Spleen (tissue), 11 donors: Measurements from ENCODE around the gene ZFP3. TPM values are rescaled to one million over a fixed set of nuclear protein-coding genes. Genes with fewer than 3 reads are reported as not detected.
A peak's percentile ranks its signal among the peaks of the same experiment; 100 is the strongest.

Experiments used
- DNase-seq: peaks from one replicate; pipeline ENCODE4 v3.0.0-alpha.2; 2020
- H3K27ac ChIP-seq, 8 donors: fragments of 200-600 bp; sonication (generic) in 7 of 8; 1 replicate in 4 of 8; 2 replicates in 4 of 8; pipeline versions ENCODE4 v1.5.0 to v1.8.0; 2016 to 2021; ENCODE audit warnings: inconsistent platforms in 4 of 8, mild to moderate bottlenecking in 4 of 8, moderate library complexity in 1 of 8
- H3K27me3 ChIP-seq, 7 donors: fragments of 200-600 bp; sonication (generic) in 6 of 7; replicated peaks in 1 of 7; 1 replicate in 4 of 7; 2 replicates in 3 of 7; pipeline versions ENCODE4 v1.5.0 to v1.8.0; 2016 to 2021; ENCODE audit warnings: inconsistent platforms in 3 of 7, mild to moderate bottlenecking in 1 of 7
- H3K36me3 ChIP-seq, 6 donors: fragments of 200-600 bp; sonication (generic) in 5 of 6; 1 replicate in 4 of 6; 2 replicates in 2 of 6; pipeline versions ENCODE4 v1.5.0 to v1.8.0; 2016 to 2021; ENCODE audit warnings: inconsistent platforms in 2 of 6
- H3K4me1 ChIP-seq, 6 donors: fragments of 200-600 bp; sonication (generic) in 5 of 6; 1 replicate in 3 of 6; 2 replicates in 3 of 6; pipeline versions ENCODE4 v1.5.0 to v1.8.0; 2016 to 2021; ENCODE audit warnings: inconsistent platforms in 3 of 6
- H3K4me3 ChIP-seq, 8 donors: fragments of 200-600 bp; sonication (generic) in 7 of 8; 1 replicate in 4 of 8; 2 replicates in 4 of 8; pipeline versions ENCODE4 v1.5.0 to v1.8.0; 2016 to 2021; ENCODE audit warnings: inconsistent platforms in 4 of 8, mild to moderate bottlenecking in 4 of 8, moderate library complexity in 2 of 8
- H3K9me3 ChIP-seq, 8 donors: fragments of 200-600 bp; sonication (generic) in 7 of 8; 1 replicate in 4 of 8; 2 replicates in 4 of 8; pipeline versions ENCODE4 v1.5.0 to v1.8.0; 2016 to 2021; ENCODE audit warnings: inconsistent platforms in 4 of 8
- POLR2A ChIP-seq, 3 donors: fragments of 450-650 bp; IDR thresholded peaks; one replicate each; pipeline ENCODE4 v1.5.1; 2017; ENCODE audit warnings: antibody characterized with exemption in 3 of 3, mild to moderate bottlenecking in 1 of 3
- POLR2AphosphoS5 ChIP-seq, 3 donors: sonication (generic); formaldehyde crosslinking; IDR thresholded peaks; one replicate each; pipeline ENCODE4 v1.5.1; 2017; ENCODE audit warnings: antibody characterized with exemption in 3 of 3
- WGBS, 5 donors: extraction: QIAGEN DNeasy Blood & Tissue Kit in 3 of 5; methylation state at CpG; one replicate each; pipeline versions ENCODE4 v1.1.5 to v1.1.7; 2013 to 2018; 5-methylcytosine and 5-hydroxymethylcytosine counted together
- intact Hi-C: fragments of 100-400 bp; cut with DNase I; formaldehyde crosslinking; loops from one replicate; pipeline ENCODE4 v1.15.0; 2023; ENCODE audit warnings: low total_unique reads
- polyA plus RNA-seq, 3 donors: library from polyadenylated mRNA; stranded (reverse); fragments of 200-250 nt; gene quantifications; one replicate each; pipeline ENCODE4 v1.2.1, GENCODE V29; 2013
- total RNA-seq, 7 donors: library from RNA; depleted of rRNA in 3 of 7; stranded (reverse); fragments of >200 nt in 3 of 7; fragmentation: NEBNext Ultra II Directional in 4 of 7; extraction: Animal tissue kit (Norgen Biotek cat#: 25700) in 4 of 7; gene quantifications; one replicate each; pipeline versions ENCODE4 v1.1.0 to v1.2.1, GENCODE V29; 2016 to 2021
- TF ChIP-seq, protein P1 (sequence below), 11 experiments: fragments of 200-600 bp in 7 of 11; fragments of 450-650 bp in 4 of 11; sonication (generic) in 4 of 11; IDR thresholded peaks in 8 of 11; conservative IDR thresholded peaks in 3 of 11; 1 replicate in 7 of 11; 2 replicates in 4 of 11; pipeline versions ENCODE4 v1.4.0 to v1.8.0; 2016 to 2021; ENCODE audit warnings: antibody characterized with exemption in 11 of 11, inconsistent platforms in 4 of 11, mild to moderate bottlenecking in 1 of 11
- donor health status: healthy with polysubstance abuse.
- donor health status: DM: no; HTN: no; CAD: no; lungs with moderate emphysema.
- donor health status: DM: no; HTN: no; CAD: no.
- donor health status: Bipolar disorder and iron deficiency.
- donor health status: healthy.
- donor health status: DM: no; HTN: no; CAD: no.
- donor health status: DM: yes; HTN: yes; CAD: no.

ZFP3 gene
- total and polyA plus RNA-seq, 10 donors = 2.8 to 10.4 (median 7.0) TPM

DNA sequence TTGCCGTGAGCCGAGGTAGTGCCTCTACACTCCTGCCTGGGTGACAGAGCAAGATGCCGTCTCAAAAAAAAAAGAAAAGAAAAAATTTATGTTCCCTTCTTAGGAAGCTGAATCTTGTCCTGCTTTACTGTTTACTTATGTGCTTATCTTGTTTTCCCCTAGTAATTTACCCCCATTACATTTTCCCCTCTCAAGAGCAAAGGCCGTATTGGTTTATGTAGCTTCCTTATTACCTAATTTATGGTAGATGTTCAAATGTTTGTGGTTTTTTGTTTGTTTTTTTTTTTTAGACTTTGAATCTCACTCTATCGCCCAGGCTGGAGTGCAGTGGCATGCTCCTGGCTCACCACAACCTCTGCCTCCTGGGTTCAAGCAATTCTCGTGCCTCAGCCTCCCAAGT lies 32.8 kb upstream of the ZFP3 start:
- 64 to 70% (median 68%) methylated on average over 6 of the region's 6 CpGs for WGBS, 5 donors
- Histone ChIP-seq H3K4me1 (peaks cover 4 to 56% (median 25%) of the 10 kb centered on the region in 6 donors), H3K36me3 (no peaks in the 10 kb centered on the region), H3K27ac (peak overlapping the region in 2 of 8 donors; percentile 13 to 26), H3K9me3 (no peaks in the 10 kb centered on the region), H3K4me3 (no peak overlapping the region), H3K27me3 (no peaks in the 10 kb centered on the region)
- DNase-seq = no peak
- TF ChIP-seq, protein P1, sequence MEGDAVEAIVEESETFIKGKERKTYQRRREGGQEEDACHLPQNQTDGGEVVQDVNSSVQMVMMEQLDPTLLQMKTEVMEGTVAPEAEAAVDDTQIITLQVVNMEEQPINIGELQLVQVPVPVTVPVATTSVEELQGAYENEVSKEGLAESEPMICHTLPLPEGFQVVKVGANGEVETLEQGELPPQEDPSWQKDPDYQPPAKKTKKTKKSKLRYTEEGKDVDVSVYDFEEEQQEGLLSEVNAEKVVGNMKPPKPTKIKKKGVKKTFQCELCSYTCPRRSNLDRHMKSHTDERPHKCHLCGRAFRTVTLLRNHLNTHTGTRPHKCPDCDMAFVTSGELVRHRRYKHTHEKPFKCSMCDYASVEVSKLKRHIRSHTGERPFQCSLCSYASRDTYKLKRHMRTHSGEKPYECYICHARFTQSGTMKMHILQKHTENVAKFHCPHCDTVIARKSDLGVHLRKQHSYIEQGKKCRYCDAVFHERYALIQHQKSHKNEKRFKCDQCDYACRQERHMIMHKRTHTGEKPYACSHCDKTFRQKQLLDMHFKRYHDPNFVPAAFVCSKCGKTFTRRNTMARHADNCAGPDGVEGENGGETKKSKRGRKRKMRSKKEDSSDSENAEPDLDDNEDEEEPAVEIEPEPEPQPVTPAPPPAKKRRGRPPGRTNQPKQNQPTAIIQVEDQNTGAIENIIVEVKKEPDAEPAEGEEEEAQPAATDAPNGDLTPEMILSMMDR (IDR thresholded peaks at IDR 0.05 in 8 of 11, conservative IDR thresholded peaks at IDR 0.05 in 3 of 11) = no peak
- TF ChIP-seq POLR2A (IDR thresholded peaks at IDR 0.05) (no peak), POLR2AphosphoS5 (IDR thresholded peaks at IDR 0.05) (no peak)
- intact Hi-C loops = no loop called here

DNA sequence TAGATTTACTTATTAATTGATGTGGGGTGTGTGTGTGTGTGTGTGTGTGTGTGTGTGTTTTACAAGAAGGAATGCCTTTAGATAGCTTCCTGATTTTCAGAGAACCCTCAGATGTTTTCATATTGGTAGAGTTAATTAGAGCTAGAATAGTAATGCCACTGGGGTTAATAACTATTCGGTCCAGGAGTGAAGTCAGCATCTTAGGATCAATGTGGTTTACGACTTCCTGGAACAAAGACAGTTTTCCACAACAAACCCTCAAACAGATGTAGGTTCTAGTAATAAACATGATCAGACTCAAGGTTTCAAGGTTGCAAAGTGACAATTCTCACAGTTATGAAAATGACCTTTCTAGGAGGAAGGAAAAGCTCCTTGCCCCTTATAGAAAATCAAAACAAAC lies 30.8 kb upstream of the ZFP3 start:
- no peak for TF ChIP-seq POLR2AphosphoS5 (IDR thresholded peaks at IDR 0.05)
- TF ChIP-seq, protein P1 (IDR thresholded peaks at IDR 0.05 in 8 of 11, conservative IDR thresholded peaks at IDR 0.05 in 3 of 11) = no peak
- no peak for TF ChIP-seq POLR2A (IDR thresholded peaks at IDR 0.05)
- intact Hi-C loops = no loop called here
- no peaks in the 10 kb centered on the region for H3K27me3 ChIP-seq
- peak overlapping the region in 3 of 8 donors; percentile 26 to 73 (median 55) for H3K27ac ChIP-seq
- H3K4me3 ChIP-seq = no peak overlapping the region
- WGBS, 5 donors = 18 to 49% (median 39%) methylated on average over 2 of the region's 2 CpGs
- DNase-seq = no peak
- H3K9me3 ChIP-seq = no peaks in the 10 kb centered on the region
- H3K36me3 ChIP-seq = no peaks in the 10 kb centered on the region
- H3K4me1 ChIP-seq = peaks cover 4 to 50% (median 23%) of the 10 kb centered on the region in 6 donors

DNA sequence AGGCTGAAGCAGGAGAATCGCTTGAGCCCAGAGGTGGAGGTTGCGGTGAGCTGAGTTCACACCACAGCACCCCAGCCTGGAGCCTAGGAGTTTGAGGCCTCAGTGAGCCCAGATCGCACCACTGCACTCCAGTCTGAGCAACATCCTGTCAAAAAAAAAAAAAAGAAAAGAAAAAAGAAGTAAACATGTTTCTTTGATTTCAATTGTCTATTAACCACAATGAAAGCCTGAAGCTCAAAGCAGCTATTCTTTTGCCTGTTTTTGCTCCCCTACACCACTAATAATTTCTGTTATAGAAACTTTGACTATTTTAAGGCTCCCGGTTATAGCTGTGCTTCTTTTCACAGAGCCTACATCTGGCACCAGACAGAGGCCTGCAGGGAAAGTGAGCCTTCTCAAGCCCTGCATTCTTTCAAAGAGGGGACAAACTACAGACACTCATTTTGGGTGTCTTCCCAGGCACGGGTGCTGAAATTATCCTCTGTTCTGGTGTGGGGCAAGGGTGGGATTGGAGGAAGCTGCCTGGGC lies 28.9 kb upstream of the ZFP3 start:
- no peak for TF ChIP-seq POLR2A (IDR thresholded peaks at IDR 0.05)
- TF ChIP-seq, protein P1 (IDR thresholded peaks at IDR 0.05 in 8 of 11, conservative IDR thresholded peaks at IDR 0.05 in 3 of 11) = no peak
- peak in 2 of 3 donors; percentile 36 to 56 for TF ChIP-seq POLR2AphosphoS5 (IDR thresholded peaks at IDR 0.05)
- Histone ChIP-seq H3K9me3 (no peaks in the 10 kb centered on the region), H3K4me3 (no peak overlapping the region), H3K27me3 (no peaks in the 10 kb centered on the region), H3K36me3 (no peaks in the 10 kb centered on the region), H3K4me1 (peaks cover 4 to 44% (median 23%) of the 10 kb centered on the region in 6 donors), H3K27ac (peak overlapping the region; percentile 0 to 90 (median 74))
- 24 to 66% (median 50%) methylated on average over 5 of the region's 5 CpGs for WGBS, 5 donors
- intact Hi-C loops = no loop called here
- peak; percentile 87 for DNase-seq

- DNase-seq = no peak
- no peaks in the 10 kb centered on the region for H3K27me3 ChIP-seq
- TF ChIP-seq POLR2AphosphoS5 (IDR thresholded peaks at IDR 0.05) (no peak), POLR2A (IDR thresholded peaks at IDR 0.05) (no peak)
- TF ChIP-seq, protein P1 (IDR thresholded peaks at IDR 0.05 in 8 of 11, conservative IDR thresholded peaks at IDR 0.05 in 3 of 11) = no peak
- H3K9me3 ChIP-seq = no peaks in the 10 kb centered on the region
- intact Hi-C loops = no loop called here
- WGBS, 5 donors = 75 to 84% (median 78%) methylated on average over 9 of the region's 9 CpGs
- H3K4me1 ChIP-seq = peaks cover 4 to 37% (median 23%) of the 10 kb centered on the region in 6 donors
- H3K27ac ChIP-seq = peak overlapping the region in 6 of 8 donors; percentile 73 to 90 (median 76)
- no peak overlapping the region for H3K4me3 ChIP-seq
- H3K36me3 ChIP-seq = no peaks in the 10 kb centered on the region
Observed at GRCh38 chr17:5050278-5050677, 28.0 kb upstream of the ZFP3 start.
